ENCODE measurements around the gene SLC35F3.
"Not testable (repeated sequence)": the region's sequence is repeated elsewhere in the genome, so short reads cannot be mapped to it uniquely, and the experiment has no call there.

SLC35F3 gene

GRCh38 chr1:233904633-233905415 is at the start of gene SLC35F3:
Gene SLC35F3 (plus strand): TSS chr1:233904676.
- H3K4me3 ChIP-seq (ENCODE audit: low read length), result no peak within 1 kb of the TSS; the same call in 1 of the 2 replicates
- TF ChIP-seq ZNF274 (IDR thresholded peaks at IDR 0.05; ENCODE audit: low read depth, low read length), result no peak

- no peak overlapping the region for H3K4me3 ChIP-seq (ENCODE audit: low read length)
- TF ChIP-seq ZNF274 (IDR thresholded peaks at IDR 0.05; ENCODE audit: low read depth, low read length), result no peak
Observed at GRCh38 chr1:233859446-233859845, 45.0 kb upstream of the SLC35F3 start.

GRCh38 chr1:233863901-233864545 is 40.5 kb upstream of the SLC35F3 start:
- TF ChIP-seq ZNF274 (IDR thresholded peaks at IDR 0.05; ENCODE audit: low read depth, low read length), result no peak

GRCh38 chr1:233864578-233864977 is 39.9 kb upstream of the SLC35F3 start:
- no peak for TF ChIP-seq ZNF274 (IDR thresholded peaks at IDR 0.05; ENCODE audit: low read depth, low read length)
- no peak overlapping the region for H3K4me3 ChIP-seq (ENCODE audit: low read length)

More at GRCh38 chr1:233863901-233864545, 40.5 kb upstream of the SLC35F3 start:
- no peak overlapping the region for H3K4me3 ChIP-seq (ENCODE audit: low read length)

GRCh38 chr1:233865216-233865615 is 39.3 kb upstream of the SLC35F3 start:
- no peak for TF ChIP-seq ZNF274 (IDR thresholded peaks at IDR 0.05; ENCODE audit: low read depth, low read length)
- no peak overlapping the region for H3K4me3 ChIP-seq (ENCODE audit: low read length)

GRCh38 chr1:233865902-233866301 is 38.6 kb upstream of the SLC35F3 start:
- no peak for TF ChIP-seq ZNF274 (IDR thresholded peaks at IDR 0.05; ENCODE audit: low read depth, low read length)
- no peak overlapping the region for H3K4me3 ChIP-seq (ENCODE audit: low read length)

- TF ChIP-seq ZNF274 (IDR thresholded peaks at IDR 0.05; ENCODE audit: low read depth, low read length), result no peak
- H3K4me3 ChIP-seq (ENCODE audit: low read length), result no peak overlapping the region
Observed at GRCh38 chr1:233867028-233867427, 37.4 kb upstream of the SLC35F3 start.

- no peak overlapping the region for H3K4me3 ChIP-seq (ENCODE audit: low read length)
- TF ChIP-seq ZNF274 (IDR thresholded peaks at IDR 0.05; ENCODE audit: low read depth, low read length), result no peak
Observed at GRCh38 chr1:233868461-233868860, 36.0 kb upstream of the SLC35F3 start.

- TF ChIP-seq ZNF274 (IDR thresholded peaks at IDR 0.05; ENCODE audit: low read depth, low read length), result no peak
- H3K4me3 ChIP-seq (ENCODE audit: low read length), result no peak overlapping the region
Observed at GRCh38 chr1:233869680-233870079, 34.8 kb upstream of the SLC35F3 start.

GRCh38 chr1:233873666-233874065 is 30.8 kb upstream of the SLC35F3 start:
- no peak for TF ChIP-seq ZNF274 (IDR thresholded peaks at IDR 0.05; ENCODE audit: low read depth, low read length)
- H3K4me3 ChIP-seq (ENCODE audit: low read length), result no peak overlapping the region

- no peak for TF ChIP-seq ZNF274 (IDR thresholded peaks at IDR 0.05; ENCODE audit: low read depth, low read length)
- H3K4me3 ChIP-seq (ENCODE audit: low read length), result no peak overlapping the region
Observed at GRCh38 chr1:233879841-233880240, 24.6 kb upstream of the SLC35F3 start.

GRCh38 chr1:233883671-233884070 is 20.8 kb upstream of the SLC35F3 start:
- TF ChIP-seq ZNF274 (IDR thresholded peaks at IDR 0.05; ENCODE audit: low read depth, low read length), result no peak
- no peak overlapping the region for H3K4me3 ChIP-seq (ENCODE audit: low read length)

GRCh38 chr1:233884461-233885151 is 19.9 kb upstream of the SLC35F3 start:
- no peak overlapping the region for H3K4me3 ChIP-seq (ENCODE audit: low read length)
- TF ChIP-seq ZNF274 (IDR thresholded peaks at IDR 0.05; ENCODE audit: low read depth, low read length), result no peak

GRCh38 chr1:233885196-233885920 is 19.1 kb upstream of the SLC35F3 start:
- H3K4me3 ChIP-seq (ENCODE audit: low read length), result no peak overlapping the region
- TF ChIP-seq ZNF274 (IDR thresholded peaks at IDR 0.05; ENCODE audit: low read depth, low read length), result no peak

GRCh38 chr1:233891151-233891550 is 13.3 kb upstream of the SLC35F3 start:
- not testable (repeated sequence) for H3K4me3 ChIP-seq (ENCODE audit: low read length)
